Naive B cell (primary cell): ENCODE results near the gene KEAP1. TPM values are rescaled to one million over a fixed set of nuclear protein-coding genes. Genes with fewer than 3 reads are reported as not detected.
"Not testable (repeated sequence)": the region's sequence is repeated elsewhere in the genome, so short reads cannot be mapped to it uniquely, and the experiment has no call there.

ENCODE experiments used
- ATAC-seq, 2 donors: fragments of 150-1000 bp; cut with Tn5 transposase; 2 replicates each; pipeline ENCODE4 v1.10.0; 2021; ENCODE audit warnings: low read depth in 2 of 2, mild to moderate bottlenecking in 2 of 2, moderate library complexity in 2 of 2
- DNase-seq: peaks from one replicate; pipeline ENCODE4 v3.0.0; 2022
- H3K27ac Mint-ChIP-seq, 6 donors: one replicate each; pipeline ENCODE4 v1.8.0; 2020 to 2022; ENCODE audit warnings: mild to moderate bottlenecking in 6 of 6, mixed read lengths in 6 of 6, moderate library complexity in 5 of 6, inconsistent platforms in 2 of 6
- H3K27me3 Mint-ChIP-seq, 3 donors: one replicate each; pipeline ENCODE4 v1.8.0; 2021 to 2022; ENCODE audit warnings: mixed read lengths in 3 of 3, mild to moderate bottlenecking in 1 of 3
- H3K36me3 Mint-ChIP-seq, 2 donors: one replicate each; pipeline ENCODE4 v1.8.0; 2020 to 2022; ENCODE audit warnings: mixed read lengths in 2 of 2, inconsistent platforms in 1 of 2, mild to moderate bottlenecking in 1 of 2
- H3K4me1 Mint-ChIP-seq, 3 donors: one replicate each; pipeline ENCODE4 v1.8.0; 2020 to 2022; ENCODE audit warnings: mixed read lengths in 3 of 3, inconsistent platforms in 1 of 3, mild to moderate bottlenecking in 1 of 3, moderate library complexity in 1 of 3
- H3K4me3 Mint-ChIP-seq, 8 donors: one replicate each; pipeline ENCODE4 v1.8.0; 2020 to 2022; ENCODE audit warnings: mild to moderate bottlenecking in 8 of 8, mixed read lengths in 8 of 8, moderate library complexity in 8 of 8, inconsistent platforms in 2 of 8
- H3K9me3 Mint-ChIP-seq, 7 donors: one replicate each; pipeline ENCODE4 v1.8.0; 2020 to 2022; ENCODE audit warnings: mixed read lengths in 7 of 7, mild to moderate bottlenecking in 5 of 7, inconsistent platforms in 2 of 7, moderate library complexity in 1 of 7
- polyA plus RNA-seq, 6 donors: library from polyadenylated mRNA; unstranded; fragments of 300-500 nt; fragmentation: Illumina TruSeq; gene quantifications; one replicate each; pipeline ENCODE4 v1.2.3, GENCODE V29; 2021; ENCODE audit warnings: low read depth in 6 of 6

KEAP1 gene
- polyA plus RNA-seq, 6 donors from 2014 or later, result 0.18 to 9.8 (median 7.7) TPM

DNA sequence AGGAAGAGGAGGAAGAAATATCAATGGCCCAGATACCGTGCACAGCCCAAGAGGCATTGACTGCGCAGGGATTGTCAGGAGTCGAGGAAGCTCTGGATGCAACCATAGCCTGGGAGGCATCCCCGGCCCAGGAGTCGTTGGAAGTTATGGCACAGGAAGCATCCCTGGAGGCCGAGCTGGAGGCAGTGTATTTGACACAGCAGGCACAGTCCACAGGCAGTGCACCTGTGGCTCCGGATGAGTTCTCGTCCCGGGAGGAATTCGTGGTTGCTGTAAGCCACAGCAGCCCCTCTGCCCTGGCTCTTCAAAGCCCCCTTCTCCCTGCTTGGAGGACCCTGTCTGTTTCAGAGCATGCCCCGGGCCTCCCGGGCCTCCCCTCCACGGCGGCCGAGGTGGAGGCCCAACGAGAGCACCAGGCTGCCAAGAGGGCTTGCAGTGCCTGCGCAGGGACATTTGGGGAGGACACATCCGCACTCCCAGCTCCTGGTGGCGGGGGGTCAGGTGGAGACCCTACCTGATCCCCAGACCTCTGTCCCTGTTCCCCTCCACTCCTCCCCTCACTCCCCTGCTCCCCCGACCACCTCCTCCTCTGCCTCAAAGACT is 36.0 kb downstream of the KEAP1 start:
- Mint-ChIP-seq H3K4me3 (no peak overlapping the region), H3K27ac (no peak overlapping the region), H3K4me1 (peaks cover 3 to 8% (median 6%) of the 10 kb centered on the region in 3 donors), H3K9me3 (no peaks in the 10 kb centered on the region), H3K27me3 (peaks cover 5 to 9% (median 8%) of the 10 kb centered on the region in 3 donors), H3K36me3 (no peaks in the 10 kb centered on the region)
- DNase-seq (no peak), ATAC-seq (no peak)

DNA sequence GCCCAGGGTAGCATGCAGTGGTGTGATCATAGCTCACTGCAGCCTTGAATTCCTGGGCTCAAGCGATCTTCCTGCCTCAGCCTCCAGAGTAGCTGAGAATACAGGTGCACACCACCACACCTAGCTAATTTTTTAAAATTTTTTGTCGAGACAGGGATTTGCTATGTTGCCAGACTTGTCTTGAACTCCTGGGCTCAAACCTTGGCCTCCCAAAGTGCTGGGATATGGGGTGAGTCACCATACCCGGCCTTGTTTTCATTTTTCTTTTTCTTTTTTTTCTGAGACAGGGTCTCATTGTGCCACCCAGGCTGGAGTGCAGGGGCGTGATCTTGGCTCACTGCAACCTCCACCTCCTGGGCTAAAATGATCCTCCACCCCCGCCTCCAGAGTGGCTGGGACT is 38.7 kb downstream of the KEAP1 start:
- Mint-ChIP-seq H3K36me3 (no peaks in the 10 kb centered on the region), H3K27ac (no peak overlapping the region), H3K4me1 (peaks cover 12 to 17% (median 13%) of the 10 kb centered on the region in 3 donors), H3K27me3 (peaks cover 0 to 8% (median 7%) of the 10 kb centered on the region in 3 donors), H3K9me3 (peaks cover 0 to 2% (median 0%) of the 10 kb centered on the region in 7 donors), H3K4me3 (no peak overlapping the region)
- DNase-seq (no peak), ATAC-seq (no peak)

- ATAC-seq (no peak), DNase-seq (no peak)
- Mint-ChIP-seq H3K9me3 (peaks cover 0 to 2% (median 0%) of the 10 kb centered on the region in 7 donors), H3K4me1 (peaks cover 12 to 17% (median 13%) of the 10 kb centered on the region in 3 donors), H3K36me3 (no peaks in the 10 kb centered on the region), H3K27me3 (no peaks in the 10 kb centered on the region), H3K4me3 (peak overlapping the region in 5 of 8 donors; percentile 6 to 72 (median 30)), H3K27ac (peak overlapping the region in 1 of 6 donors; percentile 76)
Observed at GRCh38 chr19:10462557-10462956, 40.6 kb downstream of the KEAP1 start.

- Mint-ChIP-seq H3K4me3 (peak overlapping the region in 7 of 8 donors; percentile 39 to 82 (median 72)), H3K27ac (peak overlapping the region in 2 of 6 donors; percentile 65 to 76), H3K4me1 (peaks cover 12 to 17% (median 13%) of the 10 kb centered on the region in 3 donors)
- not testable (repeated sequence) for H3K36me3 Mint-ChIP-seq, ATAC-seq, H3K9me3 Mint-ChIP-seq, DNase-seq, H3K27me3 Mint-ChIP-seq
Observed at GRCh38 chr19:10462042-10462441, 41.1 kb downstream of the KEAP1 start.

- Mint-ChIP-seq H3K36me3 (no peaks in the 10 kb centered on the region), H3K27ac (peak overlapping the region in 2 of 6 donors; percentile 20 to 92), H3K9me3 (peaks cover 0 to 2% (median 0%) of the 10 kb centered on the region in 7 donors), H3K4me1 (peaks cover 12 to 17% (median 13%) of the 10 kb centered on the region in 3 donors), H3K27me3 (no peaks in the 10 kb centered on the region), H3K4me3 (peak overlapping the region in 7 of 8 donors; percentile 66 to 82 (median 74))
- DNase-seq (peak; percentile 81), ATAC-seq (peak; percentile 85 to 92)
Observed at GRCh38 chr19:10461047-10461949, 41.9 kb downstream of the KEAP1 start.

GRCh38 chr19:10460714-10461046 is 42.5 kb downstream of the KEAP1 start:
- DNase-seq, result no peak
- H3K4me3 Mint-ChIP-seq, result peak overlapping the region in 7 of 8 donors; percentile 32 to 72 (median 52)
- H3K9me3 Mint-ChIP-seq, result peaks cover 0 to 2% (median 0%) of the 10 kb centered on the region in 7 donors
- no peaks in the 10 kb centered on the region for H3K36me3 Mint-ChIP-seq
- no peaks in the 10 kb centered on the region for H3K27me3 Mint-ChIP-seq
- H3K4me1 Mint-ChIP-seq, result peaks cover 12 to 17% (median 13%) of the 10 kb centered on the region in 3 donors
- ATAC-seq, result no peak
- peak overlapping the region in 1 of 6 donors; percentile 92 for H3K27ac Mint-ChIP-seq

DNA sequence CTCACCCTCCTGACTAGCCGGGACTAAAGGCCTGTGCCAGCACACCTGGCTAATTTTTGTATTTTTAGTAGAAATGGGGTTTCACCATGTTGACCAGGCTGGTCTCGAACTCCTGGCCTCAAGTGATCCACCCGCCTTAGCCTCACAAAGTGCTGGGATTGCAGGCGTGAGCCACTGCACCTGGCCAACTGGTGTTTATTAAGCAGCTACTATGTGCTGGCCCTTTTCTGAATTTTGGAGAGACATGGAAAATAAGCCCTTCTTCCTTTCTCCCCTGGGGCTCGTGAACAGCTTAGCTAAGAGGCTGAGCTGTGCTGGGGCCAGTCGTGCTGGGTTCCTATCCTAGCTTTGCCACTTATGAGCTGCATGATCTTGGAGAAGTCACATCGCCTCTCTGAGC is 44.4 kb downstream of the KEAP1 start:
- not testable (repeated sequence) for H3K36me3 Mint-ChIP-seq, H3K9me3 Mint-ChIP-seq, H3K4me3 Mint-ChIP-seq, ATAC-seq, H3K27me3 Mint-ChIP-seq, DNase-seq
- peak overlapping the region in 1 of 6 donors; percentile 54 for H3K27ac Mint-ChIP-seq
- peaks cover 12 to 17% (median 13%) of the 10 kb centered on the region in 3 donors for H3K4me1 Mint-ChIP-seq

DNA sequence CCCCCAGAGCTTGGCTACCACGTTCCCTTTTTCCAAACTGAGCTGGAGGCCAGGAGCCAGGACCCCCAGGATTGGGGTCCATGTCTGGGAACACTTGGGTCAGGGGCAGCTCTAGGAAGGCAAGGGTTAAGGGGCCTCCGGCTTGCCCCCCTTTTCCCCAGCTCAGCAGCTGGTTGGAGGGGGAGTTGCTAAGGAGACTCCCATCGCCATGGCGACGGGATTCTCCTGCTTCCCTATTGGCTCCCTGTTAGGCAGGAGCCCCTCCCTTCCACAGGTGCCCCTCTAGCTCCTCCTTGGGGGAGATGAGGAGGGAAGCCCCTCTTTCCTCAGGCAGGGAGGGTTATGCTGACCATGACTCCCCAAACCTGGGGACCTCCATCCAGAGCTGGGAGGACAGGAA is 48.9 kb downstream of the KEAP1 start:
- Mint-ChIP-seq H3K27me3 (peaks cover 14 to 28% (median 16%) of the 10 kb centered on the region in 3 donors), H3K4me3 (no peak overlapping the region), H3K27ac (no peak overlapping the region)

DNA sequence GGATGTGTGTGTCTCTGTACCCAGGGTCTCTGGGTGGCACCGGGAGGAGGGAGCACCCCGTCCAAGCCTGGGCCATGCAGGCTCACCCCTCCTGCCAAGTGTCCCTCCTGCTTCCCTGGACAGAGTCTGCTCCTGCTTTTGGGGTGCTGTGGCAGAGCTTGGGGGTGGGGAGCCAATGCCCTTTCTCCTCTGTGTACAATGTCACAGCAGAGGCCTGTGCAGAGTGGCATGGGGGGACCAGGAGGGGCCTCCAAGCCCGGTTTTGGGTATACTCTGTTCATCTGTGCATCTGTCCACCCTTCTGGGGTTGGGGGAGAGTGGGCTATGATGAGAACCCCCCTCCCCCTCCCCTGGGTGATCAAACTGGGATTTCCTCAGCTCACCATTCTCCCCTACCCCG is 49.3 kb downstream of the KEAP1 start:
- DNase-seq (no peak), ATAC-seq (no peak)
- Mint-ChIP-seq H3K4me3 (no peak overlapping the region), H3K27ac (peak overlapping the region in 1 of 6 donors; percentile 64), H3K9me3 (peaks cover 0 to 3% (median 0%) of the 10 kb centered on the region in 7 donors), H3K27me3 (peaks cover 16 to 28% (median 17%) of the 10 kb centered on the region in 3 donors), H3K36me3 (no peaks in the 10 kb centered on the region), H3K4me1 (no peaks in the 10 kb centered on the region)

More for the DNA sequence above, 48.9 kb downstream of the KEAP1 start:
- DNase-seq, result no peak
- Mint-ChIP-seq H3K9me3 (peaks cover 0 to 3% (median 0%) of the 10 kb centered on the region in 7 donors), H3K36me3 (no peaks in the 10 kb centered on the region), H3K4me1 (no peaks in the 10 kb centered on the region)
- peak in 1 of 2 donors; percentile 16 for ATAC-seq

DNA sequence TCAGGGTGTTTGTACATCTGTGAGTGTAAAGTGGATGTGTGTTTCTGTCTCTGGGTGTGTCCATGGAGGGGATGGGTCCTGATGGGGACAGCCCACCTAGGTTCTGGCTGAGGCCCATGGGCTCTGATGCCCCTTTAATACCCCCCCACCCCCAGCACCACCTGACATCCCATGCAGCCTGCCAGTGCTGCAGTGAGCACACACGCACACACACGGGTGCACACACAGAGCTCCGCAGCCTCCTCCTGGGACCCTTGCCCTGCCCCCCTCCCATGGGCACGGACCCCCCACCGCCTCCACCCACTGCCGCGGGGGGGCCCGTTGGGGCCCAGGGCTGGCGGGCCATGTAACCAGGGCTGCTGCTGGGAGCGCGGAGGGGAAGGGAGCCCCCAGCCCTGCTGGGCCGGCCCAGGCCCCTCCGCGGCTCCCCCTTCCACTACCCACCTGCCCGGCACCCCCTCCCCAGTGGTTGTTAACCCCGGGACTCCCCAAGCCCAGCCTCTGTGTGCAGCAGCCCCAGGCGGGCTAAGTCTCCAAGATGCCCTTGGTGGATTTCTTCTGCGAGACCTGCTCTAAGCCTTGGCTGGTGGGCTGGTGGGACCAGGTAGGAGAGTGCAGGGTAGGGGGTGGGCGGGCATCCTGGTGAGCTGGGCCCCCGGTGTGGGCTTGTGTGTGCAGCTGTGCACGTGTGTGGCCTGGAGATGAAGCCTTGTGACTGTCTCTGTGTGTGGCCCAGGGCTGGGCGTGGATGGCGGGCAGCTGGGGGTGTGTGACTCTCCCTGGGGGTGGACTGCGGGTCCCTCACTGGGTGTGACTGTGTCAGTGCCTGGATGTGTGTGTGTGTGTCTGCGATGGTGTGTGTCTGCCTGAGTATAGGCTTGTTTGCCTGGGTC is 50.2 kb downstream of the KEAP1 start:
- H3K4me1 Mint-ChIP-seq, result no peaks in the 10 kb centered on the region
- H3K36me3 Mint-ChIP-seq, result no peaks in the 10 kb centered on the region
- no peak for DNase-seq
- H3K9me3 Mint-ChIP-seq, result peaks cover 0 to 3% (median 0%) of the 10 kb centered on the region in 7 donors
- no peak overlapping the region for H3K4me3 Mint-ChIP-seq
- no peak for ATAC-seq
- H3K27me3 Mint-ChIP-seq, result peaks cover 16 to 28% (median 20%) of the 10 kb centered on the region in 3 donors
- no peak overlapping the region for H3K27ac Mint-ChIP-seq

GRCh38 chr19:10450853-10451609 is 52.1 kb downstream of the KEAP1 start:
- DNase-seq (no peak), ATAC-seq (peak in 1 of 2 donors; percentile 9)
- Mint-ChIP-seq H3K4me3 (no peak overlapping the region), H3K36me3 (no peaks in the 10 kb centered on the region), H3K27me3 (peaks cover 16 to 28% (median 23%) of the 10 kb centered on the region in 3 donors), H3K27ac (no peak overlapping the region), H3K9me3 (peaks cover 0 to 3% (median 0%) of the 10 kb centered on the region in 7 donors), H3K4me1 (peaks cover 0 to 4% (median 0%) of the 10 kb centered on the region in 3 donors)

DNA sequence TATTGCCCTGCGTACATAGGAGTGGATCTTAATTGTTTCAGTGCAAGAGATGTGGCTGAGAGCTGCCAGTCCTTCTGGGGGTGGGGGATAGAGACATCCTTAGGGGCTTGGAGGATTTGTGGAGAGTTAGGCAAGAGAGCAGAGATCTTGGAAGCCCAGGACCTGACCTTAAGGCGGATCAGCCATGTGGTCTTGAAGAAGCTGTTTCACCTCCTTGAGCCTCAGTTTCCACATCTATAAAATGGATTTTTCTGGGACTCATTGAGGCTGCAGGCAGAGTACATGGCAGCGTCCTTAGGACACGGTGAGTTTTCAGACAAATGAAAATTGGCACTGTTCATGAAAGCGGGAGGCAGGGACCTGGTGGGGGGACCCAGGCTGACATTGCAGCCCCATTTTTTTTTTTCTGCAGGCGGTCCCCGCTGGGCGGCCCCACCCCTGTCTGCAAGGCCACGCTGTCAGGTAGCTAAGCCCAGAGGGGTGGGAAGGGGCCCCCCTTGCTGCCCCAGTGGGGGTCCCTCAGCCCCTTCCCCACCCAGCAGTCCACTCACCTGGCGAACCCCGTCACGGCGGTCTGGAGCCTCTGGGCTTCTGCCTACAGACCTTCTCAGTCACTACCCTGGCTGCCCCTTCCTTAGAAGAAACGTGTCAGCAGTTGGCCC is 52.8 kb downstream of the KEAP1 start:
- Mint-ChIP-seq H3K27me3 (peaks cover 16 to 28% (median 24%) of the 10 kb centered on the region in 3 donors), H3K4me3 (peak overlapping the region in 1 of 8 donors; percentile 44), H3K27ac (no peak overlapping the region), H3K36me3 (no peaks in the 10 kb centered on the region), H3K9me3 (peaks cover 0 to 3% (median 0%) of the 10 kb centered on the region in 7 donors), H3K4me1 (peaks cover 0 to 5% (median 0%) of the 10 kb centered on the region in 3 donors)
- no peak for ATAC-seq
- DNase-seq, result no peak
